K562 (cell line): Measurements from ENCODE around the gene EEF1A2. TPM values are rescaled to one million over a fixed set of nuclear protein-coding genes. Genes with fewer than 3 reads are reported as not detected.

Source experiments
- CREB1 ChIP-seq, 2 experiments: sonication (generic) in 1 of 2; formaldehyde crosslinking in 1 of 2; IDR thresholded peaks; 2 replicates each; pipeline versions ENCODE4 v1.6.1 to v1.8.0; 2012 to 2022; ENCODE audit warnings: inconsistent platforms in 1 of 2, mild to moderate bottlenecking in 1 of 2, missing genetic modification reagents in 1 of 2, moderate library complexity in 1 of 2
- CTBP1 ChIP-seq: fragments of 450-650 bp; IDR thresholded peaks from 2 replicates; pipeline ENCODE4 v1.6.1; 2016; ENCODE audit warnings: borderline replicate concordance
- CXXC5 ChIP-seq: fragments of 250-450 bp; sonication (Bioruptor Pico); IDR thresholded peaks from 2 replicates; pipeline ENCODE4 v1.8.0; 2022; ENCODE audit warnings: inconsistent platforms, mild to moderate bottlenecking, moderate library complexity
- E2F6 ChIP-seq, 2 experiments: IDR thresholded peaks; 2 replicates each; pipeline ENCODE4 v1.6.1; 2011; ENCODE audit warnings: borderline replicate concordance in 1 of 2, control low read depth in 1 of 2, low read depth in 1 of 2, low read length in 1 of 2, mild to moderate bottlenecking in 1 of 2, mixed read lengths in 1 of 2, moderate library complexity in 1 of 2; ENCODE audit not compliant: insufficient read depth in 1 of 2, insufficient read length in 1 of 2, poor library complexity in 1 of 2, severe bottlenecking in 1 of 2; ENCODE audit errors: extremely low read depth in 1 of 2
- ERF ChIP-seq: fragments of 450-650 bp; formaldehyde crosslinking; IDR thresholded peaks from 2 replicates; pipeline ENCODE4 v1.4.0; 2020; ENCODE audit warnings: mild to moderate bottlenecking, mixed read lengths
- GATAD2B ChIP-seq: fragments of 450-650 bp; IDR thresholded peaks from 2 replicates; pipeline ENCODE4 v1.6.1; 2017; ENCODE audit warnings: mild to moderate bottlenecking, borderline replicate concordance
- HDAC6 ChIP-seq: IDR thresholded peaks from 2 replicates; pipeline ENCODE4 v1.6.1; 2012; ENCODE audit warnings: low read depth, mild to moderate bottlenecking, control low read depth, inconsistent platforms, low read length, moderate library complexity
- HLTF ChIP-seq: fragments of 450-650 bp; IDR thresholded peaks from 2 replicates; pipeline ENCODE4 v1.6.1; 2016
- IRF2 ChIP-seq: sonication (generic); formaldehyde crosslinking; IDR thresholded peaks from 2 replicates; pipeline ENCODE4 v1.8.1; 2022; ENCODE audit warnings: mild to moderate bottlenecking, missing genetic modification reagents
- MNT ChIP-seq, 2 experiments: fragments of 450-650 bp; conservative IDR thresholded peaks; 2 replicates each; pipeline ENCODE4 v1.6.1; 2017; ENCODE audit warnings: mild to moderate bottlenecking in 2 of 2, moderate library complexity in 2 of 2
- MYC ChIP-seq, 2 experiments: fragments of 250-450 bp in 1 of 2; sonication (Bioruptor Pico) in 1 of 2; IDR thresholded peaks; 2 replicates each; pipeline versions ENCODE4 v1.5.1 to v1.6.1; 2012 to 2021; ENCODE audit warnings: low read depth in 2 of 2, borderline replicate concordance in 1 of 2, improper control_type of control experiment in 1 of 2, low read length in 1 of 2, mild to moderate bottlenecking in 1 of 2, moderate library complexity in 1 of 2
- NCOA2 ChIP-seq, 2 experiments: fragments of 450-650 bp; IDR thresholded peaks; 2 replicates each; pipeline ENCODE4 v1.6.1; 2018; ENCODE audit warnings: mild to moderate bottlenecking in 2 of 2, moderate library complexity in 1 of 2; ENCODE audit not compliant: partially characterized antibody in 2 of 2
- POLR2G ChIP-seq: fragments of 200-400 bp; formaldehyde crosslinking; IDR thresholded peaks from 2 replicates; pipeline ENCODE4 v1.6.1; 2017; ENCODE audit warnings: low read depth, mild to moderate bottlenecking, antibody characterized with exemption, low read length, moderate library complexity
- RNF219 ChIP-seq: fragments of 250-450 bp; sonication (Bioruptor Pico); IDR thresholded peaks from 2 replicates; pipeline ENCODE4 v1.5.0; 2022; ENCODE audit warnings: mild to moderate bottlenecking
- RUNX1 ChIP-seq: sonication (generic); IDR thresholded peaks from 2 replicates; pipeline ENCODE4 v1.6.1; 2016; ENCODE audit warnings: antibody characterized with exemption, low read depth
- SMC3 ChIP-seq: conservative IDR thresholded peaks from 2 replicates; pipeline ENCODE4 v1.6.1; 2011; ENCODE audit warnings: low read depth, low read length, improper control_type of control experiment; ENCODE audit not compliant: insufficient read depth
- SRSF1 ChIP-seq: fragments of 200-400 bp; formaldehyde crosslinking; IDR thresholded peaks from 2 replicates; pipeline ENCODE4 v1.6.1; 2017; ENCODE audit warnings: mild to moderate bottlenecking, low read depth, low read length, moderate library complexity
- TAF1 ChIP-seq: IDR thresholded peaks from 2 replicates; pipeline ENCODE4 v1.6.1; 2011; ENCODE audit warnings: mild to moderate bottlenecking, low read length, moderate library complexity; ENCODE audit not compliant: insufficient read depth, control insufficient read depth, severe bottlenecking; ENCODE audit errors: extremely low read depth
- TOE1 ChIP-seq, 2 experiments: fragments of 450-650 bp in 1 of 2; sonication (generic) in 1 of 2; formaldehyde crosslinking in 1 of 2; IDR thresholded peaks; 2 replicates each; pipeline versions ENCODE4 v1.7.1 to v1.8.0; 2016 to 2022; ENCODE audit warnings: borderline replicate concordance in 2 of 2, mild to moderate bottlenecking in 2 of 2, antibody characterized with exemption in 1 of 2, inconsistent platforms in 1 of 2, low read depth in 1 of 2, missing genetic modification reagents in 1 of 2, moderate library complexity in 1 of 2
- USF2 ChIP-seq: sonication (generic); formaldehyde crosslinking; IDR thresholded peaks from 2 replicates; pipeline ENCODE4 v1.5.0; 2020; ENCODE audit warnings: missing genetic modification reagents
- ZNF239 ChIP-seq: fragments of 250-450 bp; sonication (Bioruptor Pico); IDR thresholded peaks from 2 replicates; pipeline ENCODE4 v1.4.0; 2020; ENCODE audit warnings: mild to moderate bottlenecking
- ZNF431 ChIP-seq: sonication (generic); formaldehyde crosslinking; IDR thresholded peaks from 2 replicates; pipeline ENCODE4 v1.8.0; 2022; ENCODE audit warnings: mild to moderate bottlenecking, missing genetic modification reagents
- polyA plus RNA-seq, 8 experiments: library from polyadenylated mRNA; depleted of rRNA in 4 of 8; stranded (reverse) in 5 of 8; unstranded in 3 of 8; fragments of >200 nt; fragmentation: Nextera tagmentation in 2 of 8; fragmentation: Illumina TruSeq in 1 of 8; extraction: Ambion mirVana in 2 of 8; extraction: Trizol in 1 of 8; gene quantifications; 2 replicates each; pipeline versions ENCODE4 v1.2.1 to v1.2.3, GENCODE V29; 2011 to 2014; ENCODE audit warnings: inconsistent platforms in 1 of 8, missing spikeins in 1 of 8
- total RNA-seq, 7 experiments: library from RNA; depleted of rRNA in 6 of 7; stranded (reverse); fragments of >200 nt in 6 of 7; fragmentation: Illumina TruSeq in 2 of 7; extraction: Trizol in 2 of 7; gene quantifications; 2 replicates each; pipeline versions ENCODE4 v1.2.1 to v1.2.3, GENCODE V29; 2011 to 2021; ENCODE audit warnings: low replicate concordance in 1 of 7

The EEF1A2 gene
- total and polyA plus RNA-seq, 9 of the 15 experiments (the other 6 are each of a cell fraction or from before 2014, with no cell fraction given): 0.04 to 29.6 (median 11.5) TPM

DNA sequence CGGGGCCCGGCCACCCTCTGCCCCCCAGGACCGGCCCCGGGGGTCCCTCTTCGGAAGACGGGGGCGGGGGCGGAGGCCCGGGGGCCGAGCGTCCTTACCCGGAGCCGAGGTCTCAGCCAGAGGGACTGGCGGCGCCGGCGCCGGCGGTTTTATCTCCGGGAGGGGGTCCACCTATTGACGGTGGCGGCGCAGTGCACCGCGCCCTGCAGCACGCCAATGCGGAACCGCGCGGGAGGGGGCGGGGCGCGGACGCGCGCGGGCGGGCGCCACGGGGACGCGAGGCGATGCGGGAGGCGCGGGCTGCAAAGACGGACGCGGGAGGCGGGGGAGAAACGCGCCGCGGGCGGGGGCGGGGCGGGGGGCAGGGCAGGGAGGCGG is at the start of gene EEF1A2 (continued):
- TF ChIP-seq ERF: no peak
- TF ChIP-seq TAF1: peak; percentile 40
- TF ChIP-seq HDAC6: no peak
- TF ChIP-seq CTBP1: peak; percentile 61
- TF ChIP-seq POLR2G: peak; percentile 84
- TF ChIP-seq E2F6 (IDR thresholded peaks at IDR 0.05; ENCODE audit: borderline replicate concordance in 1 of 2, extremely low read depth in 1 of 2, insufficient read depth in 1 of 2, insufficient read length in 1 of 2, low read depth in 1 of 2, low read length in 1 of 2, poor library complexity in 1 of 2, severe bottlenecking in 1 of 2): peak; percentile 22 to 79
- TF ChIP-seq ZNF431 (CRISPR knock-in tag): no peak
- no peak for TF ChIP-seq MNT (conservative IDR thresholded peaks at IDR 0.05)
- TF ChIP-seq RNF219 (CRISPR knock-in tag): no peak
- no peak for TF ChIP-seq ZNF239
- no peak for TF ChIP-seq SMC3
- 0 out of 2 replicates have a peak, but pooled peaks have one; percentile 41 for TF ChIP-seq MYC (IDR thresholded peaks at IDR 0.05; ENCODE audit: low read depth, low read length)
- no peak for TF ChIP-seq MYC (CRISPR knock-in tag; IDR thresholded peaks at IDR 0.05; ENCODE audit: borderline replicate concordance, low read depth)
- no peak for TF ChIP-seq RUNX1
- no peak for TF ChIP-seq NCOA2 (IDR thresholded peaks at IDR 0.05; ENCODE audit: partially characterized antibody in 2 of 2)
- peak; percentile 69; the same call in 1 of the 2 replicates for TF ChIP-seq GATAD2B
- no peak for TF ChIP-seq HLTF
- no peak for TF ChIP-seq TOE1 (IDR thresholded peaks at IDR 0.05; ENCODE audit: borderline replicate concordance)
- no peak for TF ChIP-seq TOE1 (CRISPR knock-in tag; IDR thresholded peaks at IDR 0.05; ENCODE audit: borderline replicate concordance, low read depth)
- TF ChIP-seq SRSF1: no peak
- peak; percentile 81 for TF ChIP-seq CXXC5 (CRISPR knock-in tag)
- TF ChIP-seq USF2 (CRISPR knock-in tag): no peak
- TF ChIP-seq CREB1 (IDR thresholded peaks at IDR 0.05): peak; percentile 38; the same call in 1 of the 2 replicates
- TF ChIP-seq CREB1 (CRISPR knock-in tag; IDR thresholded peaks at IDR 0.05): no peak
- no peak for TF ChIP-seq IRF2
